HG02763 (cell line): Measurements from ENCODE around the gene BEND3.
"Not testable (repeated sequence)": the region's sequence is repeated elsewhere in the genome, so short reads cannot be mapped to it uniquely, and the experiment has no call there.

Experiments
- ATAC-seq: cut with Tn5 transposase; IDR thresholded peaks from one replicate; pipeline ENCODE4 v1.9.1; 2021; ENCODE audit warnings: mild to moderate bottlenecking, moderate library complexity; ENCODE audit not compliant: unreplicated experiment

Gene BEND3

GRCh38 chr6:107045826-107046675 lies 69.3 kb downstream of the BEND3 start:
- ATAC-seq = no peak

DNA sequence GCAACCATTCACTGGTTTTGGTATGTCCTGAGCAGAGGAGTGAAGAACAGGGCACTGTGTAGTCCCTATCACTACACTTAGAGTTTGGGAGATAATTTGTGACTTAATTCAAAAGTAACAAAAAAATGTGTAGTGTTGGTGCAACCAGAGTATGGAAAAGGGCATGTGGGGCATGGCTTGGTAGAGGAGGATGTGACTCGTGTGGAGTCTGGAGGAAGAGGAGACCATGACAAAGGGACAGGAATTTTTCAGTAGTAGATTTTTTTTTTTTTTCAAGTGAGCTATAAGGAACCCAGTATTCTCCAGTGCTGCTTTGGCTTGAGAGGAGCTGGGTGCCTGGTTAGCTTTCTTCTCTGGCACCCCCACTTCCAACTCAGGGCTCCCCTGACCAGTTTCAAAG lies 82.2 kb downstream of the BEND3 start:
- ATAC-seq = no peak

DNA sequence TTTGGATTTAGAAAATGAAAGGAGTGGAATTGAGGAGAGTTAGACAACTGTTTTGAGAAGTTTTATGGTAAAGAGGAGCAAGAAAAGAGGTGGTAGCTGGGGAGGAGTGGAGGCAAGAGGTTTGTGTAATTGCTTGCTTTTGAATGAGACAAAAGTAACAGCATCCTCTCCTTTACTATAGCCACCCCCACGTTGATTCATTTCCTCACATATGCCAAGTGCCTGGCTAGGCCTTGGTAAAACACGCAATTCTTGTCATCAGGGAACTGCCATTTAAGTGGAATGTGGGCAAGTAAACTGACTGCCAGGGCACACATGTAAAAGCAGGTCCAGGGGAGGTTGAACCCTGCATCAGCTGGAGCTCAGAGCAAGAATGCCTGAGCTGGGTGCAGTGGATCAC lies 83.3 kb downstream of the BEND3 start:
- ATAC-seq = no peak

- no peak for ATAC-seq
Measured at GRCh38 chr6:107030151-107030550, 85.2 kb downstream of the BEND3 start.

- no peak for ATAC-seq
Measured at GRCh38 chr6:107026965-107027364, 88.3 kb downstream of the BEND3 start.

GRCh38 chr6:107021446-107022185 lies 93.7 kb downstream of the BEND3 start:
- no peak for ATAC-seq

DNA sequence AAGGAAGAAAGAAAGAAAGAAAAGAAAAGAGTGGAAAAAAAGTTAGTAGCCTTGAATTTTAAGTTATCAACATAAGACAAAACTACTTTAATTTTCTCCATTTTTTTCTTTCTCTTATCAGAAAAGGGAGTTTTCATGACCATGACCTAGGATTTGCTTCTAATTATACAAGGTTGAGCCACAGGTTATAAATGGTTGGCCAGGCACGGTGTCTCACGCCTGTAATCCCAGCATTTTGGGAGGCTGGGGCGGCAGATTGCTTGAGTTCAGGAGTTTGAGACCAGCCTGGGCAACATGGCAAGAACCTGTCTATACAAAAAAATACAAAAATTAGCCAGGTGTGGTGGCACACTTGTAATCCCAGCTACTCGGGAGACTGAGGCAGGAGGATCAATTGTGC lies 95.1 kb downstream of the BEND3 start:
- no peak for ATAC-seq

DNA sequence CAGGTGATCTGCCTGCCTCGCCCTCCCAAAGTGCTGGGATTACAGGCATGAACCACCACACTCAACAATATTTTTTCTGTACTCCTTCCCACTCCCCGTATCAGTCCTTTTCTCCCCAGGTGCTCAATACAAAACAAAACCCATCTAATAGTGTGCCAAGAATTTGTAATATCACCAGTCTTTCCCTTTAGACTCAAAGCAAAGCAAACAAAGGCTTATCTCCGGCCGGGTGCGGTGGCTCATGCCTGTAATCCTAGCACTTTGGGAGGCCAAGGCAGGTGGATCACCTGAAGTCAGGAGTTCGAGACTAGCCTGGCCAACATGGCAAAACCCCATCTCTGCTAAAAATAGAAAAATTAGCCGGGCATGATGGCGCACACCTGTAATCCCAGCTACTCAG lies 95.7 kb downstream of the BEND3 start:
- ATAC-seq = not testable (repeated sequence)

DNA sequence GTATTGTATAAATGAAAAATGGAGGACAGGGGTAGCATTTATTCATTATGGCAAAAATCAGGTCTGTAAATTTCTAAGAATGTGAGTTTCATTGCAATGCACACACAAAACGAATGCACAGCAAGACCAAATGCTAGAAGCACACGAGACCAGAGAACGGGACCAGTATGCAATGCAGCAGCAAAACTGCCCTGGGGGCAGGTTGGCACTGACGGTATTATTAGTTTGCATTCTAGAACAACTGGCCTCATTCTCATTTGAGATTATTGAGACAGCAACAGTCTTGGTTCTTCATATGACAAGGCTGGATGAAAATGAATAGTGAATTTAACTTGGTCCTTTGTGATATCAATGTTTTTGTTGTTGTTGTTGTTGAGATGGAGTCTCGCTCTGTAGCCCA lies 96.3 kb downstream of the BEND3 start:
- no peak for ATAC-seq
